DMS 273 treated with DMSO at 0.1 percent for 48 hours (cell line): Measurements from ENCODE around the gene TOMM20.
"Not testable (repeated sequence)": the region's sequence is repeated elsewhere in the genome, so short reads cannot be mapped to it uniquely, and the experiment has no call there.

Experiments used
- DNase-seq: peaks from one replicate; lab custom pipeline; 2025; lab: John Stamatoyannopoulos, UW

The TOMM20 gene

GRCh38 chr1:235101558-235102258 lies 26.9 kb downstream of the TOMM20 start:
- DNase-seq = no peak

DNA sequence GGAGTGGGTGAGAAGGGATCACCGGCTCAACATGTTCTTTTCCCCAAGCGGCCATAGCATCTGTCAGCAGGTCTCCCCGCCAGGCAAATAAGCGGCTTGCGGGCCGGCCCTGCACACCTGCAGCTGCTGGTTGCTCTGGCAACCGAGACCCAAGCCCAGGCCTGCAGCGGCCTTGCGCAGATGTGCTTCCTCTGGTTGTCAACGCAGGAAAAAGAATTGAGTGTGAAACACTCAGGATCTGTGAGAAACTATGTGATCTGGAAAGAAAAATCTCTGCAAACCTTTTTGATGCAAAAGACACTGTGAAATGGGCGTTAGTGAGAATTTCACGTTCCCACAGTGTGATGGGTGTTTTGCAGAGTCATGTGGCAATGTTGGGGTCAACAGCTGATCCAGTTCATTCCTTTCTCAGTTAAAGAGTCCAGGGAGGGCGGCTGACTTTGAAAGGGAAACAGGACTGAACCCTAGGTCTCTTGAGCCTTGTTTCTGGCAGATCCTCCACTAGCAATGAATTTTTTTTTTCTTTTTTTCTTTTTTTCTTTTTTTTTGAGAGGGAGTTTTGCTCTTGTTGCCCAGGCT lies 28.4 kb downstream of the TOMM20 start:
- no peak for DNase-seq

DNA sequence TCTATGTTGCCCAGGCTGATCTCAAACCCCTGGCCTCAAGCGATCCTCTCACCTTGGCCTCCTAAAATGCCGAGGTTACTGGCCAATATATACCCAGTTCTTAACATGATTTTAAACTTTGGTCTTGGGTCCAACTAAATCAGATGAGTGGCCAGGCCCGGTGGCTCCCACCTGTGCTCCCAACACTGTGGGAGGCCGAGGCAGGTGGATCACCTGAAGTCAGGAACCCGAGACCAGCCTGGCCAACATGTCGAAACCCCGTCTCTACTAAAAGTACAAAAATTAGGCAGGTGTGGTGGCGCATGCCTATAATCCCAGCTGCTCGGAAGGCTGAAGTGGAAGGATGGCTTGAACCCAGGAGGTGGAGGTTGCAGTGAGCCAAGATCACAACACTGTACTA lies 29.6 kb downstream of the TOMM20 start:
- no peak for DNase-seq

- DNase-seq = no peak
These were observed 30.1 kb downstream of the TOMM20 start for GRCh38 chr1:235098547-235098946.

DNA sequence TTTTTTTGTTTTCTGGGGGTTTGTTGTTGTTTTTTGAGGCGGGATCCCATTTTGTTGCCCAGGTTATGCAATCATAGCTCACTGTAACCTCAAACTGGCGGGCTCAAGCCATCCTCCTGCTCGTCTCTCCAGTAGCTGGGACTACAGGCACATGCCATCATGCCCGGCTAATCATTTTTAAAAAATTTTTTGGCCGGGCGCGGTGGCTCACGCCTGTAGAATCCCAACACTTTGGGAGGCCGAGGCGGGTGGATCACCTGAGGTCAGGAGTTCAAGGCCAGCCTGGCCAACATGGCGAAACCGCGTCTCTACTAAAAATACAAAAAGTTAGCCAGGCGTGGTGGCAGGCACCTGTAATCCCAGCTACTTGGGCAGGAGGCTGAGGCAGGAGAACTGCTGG lies 31.1 kb downstream of the TOMM20 start:
- DNase-seq = not testable (repeated sequence)

- DNase-seq = no peak
These were observed 32.6 kb downstream of the TOMM20 start for GRCh38 chr1:235095938-235096562.

DNA sequence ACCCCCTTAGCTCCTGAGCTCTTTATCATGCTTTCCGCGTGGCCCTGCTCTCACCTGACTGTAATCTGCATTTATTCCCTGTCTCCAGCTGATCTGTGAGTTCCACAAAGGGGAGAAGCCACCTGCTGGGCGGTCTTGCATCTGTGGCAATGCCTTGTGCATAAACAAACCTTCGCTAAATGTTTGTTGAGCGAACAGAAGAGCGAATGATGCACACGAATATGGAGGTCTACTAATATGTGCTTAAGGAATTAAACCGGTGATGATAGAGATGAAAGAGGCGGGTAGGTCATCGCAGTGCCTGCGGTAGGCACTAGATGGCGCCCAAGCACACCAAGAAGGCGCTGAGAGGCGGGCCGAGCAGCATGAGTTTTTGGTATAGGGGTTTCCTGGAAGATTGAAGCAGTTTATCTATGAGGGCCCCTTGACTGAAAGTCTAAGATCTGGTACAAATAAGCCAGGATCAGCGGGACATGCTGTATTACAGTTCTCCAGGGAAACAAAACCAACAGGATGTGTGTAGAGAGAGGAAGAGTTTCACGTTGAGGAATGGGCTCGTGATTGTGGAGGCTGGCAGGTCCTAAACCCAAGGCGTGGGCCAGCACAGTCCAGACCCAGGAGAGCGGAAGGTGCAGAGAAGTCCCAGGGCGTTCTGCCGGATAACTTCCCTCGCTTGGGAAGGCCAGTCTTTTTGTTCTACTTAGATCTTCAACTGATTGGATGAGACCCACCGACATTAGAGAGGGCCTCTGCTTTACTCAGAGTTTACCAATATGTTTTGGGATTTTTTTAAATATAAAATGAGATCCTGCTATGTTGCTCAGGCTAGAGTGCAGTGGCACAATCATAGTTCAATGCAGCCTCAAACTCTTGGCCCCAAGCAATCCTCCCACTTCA lies 34.7 kb downstream of the TOMM20 start:
- peak; percentile 29 for DNase-seq

- DNase-seq = no peak
These were observed 35.5 kb downstream of the TOMM20 start for GRCh38 chr1:235093013-235093695.

DNA sequence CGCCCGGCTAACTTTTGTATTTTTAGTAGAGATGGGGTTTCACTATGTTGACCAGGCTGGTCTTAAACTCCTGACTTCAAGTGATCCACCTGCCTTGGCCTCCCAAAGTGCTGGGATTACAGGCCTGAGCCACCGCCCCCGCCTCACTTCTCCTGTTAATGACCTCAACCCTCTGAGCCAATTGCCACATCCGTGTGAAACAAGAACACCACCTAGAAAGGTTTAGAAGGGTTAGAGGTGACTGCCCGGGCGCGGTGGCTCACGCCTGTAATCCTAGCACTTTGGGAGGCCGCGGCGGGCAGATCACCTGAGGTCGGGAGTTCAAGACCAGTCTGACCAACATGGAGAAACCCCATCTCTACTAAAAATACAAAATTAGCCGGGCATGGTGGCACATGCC lies 36.2 kb downstream of the TOMM20 start:
- not testable (repeated sequence) for DNase-seq

DNA sequence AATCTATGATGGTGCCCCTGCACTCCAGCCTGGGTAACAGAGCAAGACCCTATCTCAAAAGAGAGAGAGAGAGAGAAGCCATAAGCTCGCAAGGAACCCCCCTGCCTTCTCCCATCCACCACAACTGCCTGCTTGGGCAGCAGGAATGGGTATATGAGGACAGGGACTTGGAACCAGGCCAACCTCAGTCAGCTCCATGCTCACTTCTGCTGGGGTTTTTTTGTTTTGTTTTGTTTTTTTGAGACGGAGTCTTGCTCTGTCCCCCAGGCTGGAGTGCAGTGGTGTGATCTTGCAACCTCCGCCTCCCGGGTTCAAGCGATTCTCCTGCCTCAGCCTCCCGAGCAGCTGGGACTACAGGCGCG lies 36.6 kb downstream of the TOMM20 start:
- not testable (repeated sequence) for DNase-seq

DNA sequence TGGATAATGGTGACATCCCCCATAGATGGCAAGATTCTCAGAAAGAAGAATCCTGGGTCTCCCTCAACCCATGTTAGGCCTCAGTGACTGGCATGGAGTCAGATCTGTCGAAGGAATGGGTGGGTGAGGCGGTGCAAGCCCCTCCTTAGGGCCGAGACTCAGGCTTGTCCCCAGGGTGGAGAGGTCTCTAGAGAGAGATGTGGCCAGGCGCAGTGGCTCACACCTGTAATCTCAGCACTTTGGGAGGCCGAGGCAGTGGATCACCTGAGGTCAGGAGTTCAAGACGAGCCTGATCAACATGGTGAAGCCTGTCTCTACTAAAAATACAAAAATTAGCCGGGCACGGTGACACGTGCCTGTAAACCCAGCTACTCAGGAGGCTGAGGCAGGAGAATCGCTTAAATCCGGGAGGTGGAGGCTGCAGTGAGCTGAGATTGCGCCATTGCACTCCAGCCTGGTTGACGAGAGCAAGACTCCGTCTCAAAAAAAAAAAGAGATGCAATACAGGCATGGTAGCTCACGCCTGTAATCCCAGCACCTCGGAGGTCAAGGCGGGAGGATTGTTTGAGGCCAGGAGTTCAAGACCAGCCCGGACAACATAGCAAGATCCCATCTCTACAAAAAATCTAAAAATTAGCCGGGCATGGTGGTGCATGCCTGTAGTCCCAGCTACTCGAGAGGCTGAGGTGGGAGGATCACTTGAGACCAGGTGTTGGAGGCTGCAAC lies 37.2 kb downstream of the TOMM20 start:
- DNase-seq = not testable (repeated sequence)

DNA sequence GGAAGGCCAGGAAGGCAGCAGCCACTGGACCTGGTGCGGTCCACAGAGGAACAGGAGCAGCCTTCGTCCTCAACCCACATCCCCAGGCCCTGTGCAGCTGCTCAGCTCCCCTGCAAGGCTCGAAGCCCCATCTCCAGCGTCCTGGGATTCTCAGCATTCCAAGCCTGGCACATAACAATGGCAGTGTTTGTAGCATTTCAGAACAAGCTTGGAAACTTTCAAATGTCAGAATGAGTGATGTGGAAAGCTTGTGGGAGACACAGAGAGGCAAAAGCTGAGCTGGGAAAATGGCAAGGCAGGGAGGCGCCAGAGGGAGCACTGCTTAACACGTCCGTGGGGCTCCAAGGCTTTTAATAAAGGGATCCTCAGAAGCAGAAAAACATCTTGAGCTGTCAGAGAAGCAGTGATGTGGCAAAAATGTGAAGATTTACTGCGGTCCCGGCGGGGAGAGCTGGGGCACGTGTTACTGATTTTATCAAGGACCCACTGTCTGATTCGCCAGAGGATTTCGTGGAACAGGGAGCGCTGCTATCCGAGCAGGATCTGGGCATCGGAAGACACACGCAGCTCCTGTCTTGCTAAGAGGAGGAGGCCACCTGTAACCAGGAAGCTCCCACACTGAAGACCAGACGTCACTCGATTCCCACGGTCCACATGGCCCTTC lies 38.1 kb downstream of the TOMM20 start:
- DNase-seq = peak; percentile 46

DNA sequence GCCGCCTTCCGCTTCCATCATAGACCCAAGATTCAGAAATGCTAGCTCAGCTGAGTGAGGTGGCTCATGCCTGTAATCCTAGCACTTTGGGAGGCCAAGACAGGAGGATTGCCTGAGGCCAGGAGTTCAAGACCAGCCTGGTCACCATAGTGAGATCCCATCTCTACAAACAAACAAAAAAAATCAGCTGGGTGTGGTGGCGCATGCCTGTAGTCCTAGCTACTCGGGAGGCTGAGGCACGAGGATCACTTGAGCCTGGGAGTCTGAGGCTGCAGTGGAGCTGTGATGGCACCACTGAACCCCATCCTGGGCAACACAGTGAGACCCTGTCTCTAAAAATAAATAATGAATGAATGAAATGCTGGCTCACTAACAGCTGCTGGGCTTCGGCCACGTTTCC lies 39.7 kb downstream of the TOMM20 start:
- no peak for DNase-seq

DNA sequence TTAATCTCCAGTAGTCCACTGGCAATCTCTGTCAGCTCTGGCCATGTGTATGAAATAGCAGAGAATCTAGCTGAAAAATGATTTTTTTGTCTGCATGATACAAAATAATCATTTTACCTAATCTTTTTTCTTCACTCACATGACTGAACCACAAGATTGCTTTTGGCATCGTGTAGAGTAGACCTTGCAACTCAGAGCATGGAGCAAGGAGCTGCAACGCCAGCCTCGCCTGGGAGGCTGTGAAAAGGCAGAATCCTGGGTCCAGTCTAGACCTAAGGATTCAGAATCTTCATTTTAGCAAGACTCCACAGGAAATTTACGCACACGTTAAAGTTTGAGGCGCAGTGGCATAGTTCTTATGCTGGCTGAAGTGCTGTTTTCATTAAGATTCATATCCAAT lies 40.2 kb downstream of the TOMM20 start:
- no peak for DNase-seq

GRCh38 chr1:235087906-235088305 lies 40.7 kb downstream of the TOMM20 start:
- no peak for DNase-seq

GRCh38 chr1:235085411-235086117 lies 43.1 kb downstream of the TOMM20 start:
- not testable (repeated sequence) for DNase-seq

DNA sequence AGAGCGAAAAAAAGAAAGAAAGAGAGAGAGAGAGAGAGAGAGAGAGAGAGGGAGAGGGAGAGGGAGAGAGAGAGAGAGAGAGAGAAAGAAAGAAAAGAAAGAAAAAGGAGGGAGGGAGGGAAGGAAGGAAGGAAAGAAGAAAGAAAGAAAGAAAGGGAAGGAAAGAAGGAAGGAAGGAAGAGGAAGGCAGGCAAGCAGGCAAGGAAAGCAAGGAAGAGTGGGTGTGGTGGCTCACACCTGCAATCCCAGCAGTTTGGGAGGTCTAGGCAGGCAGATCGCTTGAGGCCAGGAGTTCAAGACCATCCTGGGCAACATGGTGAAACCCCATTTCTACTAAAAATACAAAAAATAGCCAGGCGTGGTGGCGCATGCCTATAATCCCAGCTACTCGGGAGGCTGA lies 47.8 kb downstream of the TOMM20 start:
- DNase-seq = not testable (repeated sequence)

GRCh38 chr1:235080297-235080657 lies 48.4 kb downstream of the TOMM20 start:
- not testable (repeated sequence) for DNase-seq

DNA sequence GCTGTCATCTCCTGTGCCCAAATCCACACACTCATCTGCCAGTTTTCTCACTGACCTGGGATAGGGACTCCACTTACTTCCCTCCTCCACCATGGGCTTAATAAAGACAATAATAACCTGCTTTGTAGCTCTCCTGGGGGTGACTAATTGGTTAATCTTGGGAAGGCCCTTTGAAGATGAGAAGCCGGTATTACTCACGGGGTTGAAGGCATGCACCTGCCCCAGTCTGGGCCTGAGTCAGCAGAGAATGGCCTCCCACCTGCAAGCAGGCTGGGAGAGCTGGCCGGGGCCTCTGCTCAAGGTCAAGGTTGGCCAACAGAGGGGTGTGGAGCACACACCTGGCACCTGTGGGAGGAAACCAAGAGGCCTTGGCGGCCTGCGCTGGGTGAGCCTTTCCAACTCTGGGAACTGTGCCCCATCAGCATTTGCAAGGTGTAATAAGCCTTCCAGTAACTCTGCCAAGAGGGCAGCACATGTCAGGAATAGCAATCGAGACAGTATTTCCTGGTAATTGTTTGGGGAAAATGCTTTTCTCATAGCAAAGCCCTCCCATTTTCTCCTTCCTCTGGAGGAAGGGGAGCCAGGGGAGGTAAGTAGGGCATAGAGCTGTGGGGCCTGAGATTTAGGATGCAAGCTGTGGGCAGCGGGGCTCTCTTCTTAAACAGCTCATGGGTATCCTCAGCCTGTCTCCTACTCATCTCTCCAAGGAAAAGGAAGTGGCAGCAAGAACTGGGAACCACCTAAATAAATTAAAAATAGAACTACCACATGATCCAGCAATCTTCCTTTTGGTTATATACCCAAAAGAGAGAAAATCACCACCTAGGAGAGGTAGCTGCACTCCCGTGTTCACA lies 49.0 kb downstream of the TOMM20 start:
- DNase-seq = no peak
